Neural cell (in vitro differentiated cells): ENCODE results near the gene MTTP. TPM values are rescaled to one million over a fixed set of nuclear protein-coding genes. Genes with fewer than 3 reads are reported as not detected.

ENCODE experiments used
- H2AFZ ChIP-seq: fragments of 200-600, 300-800 bp; sonication (generic), shearing (Covaris generic); 2 replicates; pipeline ENCODE4 v1.6.0; 2014; ENCODE audit warnings: low read depth, mild to moderate bottlenecking, antibody characterized with exemption, low read length, moderate library complexity
- H3F3A ChIP-seq: fragments of 200-600 bp; shearing (Covaris generic); 2 replicates; pipeline ENCODE4 v1.6.1; 2016; ENCODE audit warnings: mild to moderate bottlenecking, moderate library complexity, mixed read lengths, antibody characterized with exemption, low read length; ENCODE audit not compliant: insufficient read depth, poor library complexity, severe bottlenecking
- H3K27ac ChIP-seq: fragments of 200-600, 300-800 bp; sonication (generic), shearing (Covaris generic); 2 replicates; pipeline ENCODE4 v1.5.1; 2014; ENCODE audit warnings: mild to moderate bottlenecking, low read length, moderate library complexity
- H3K27me3 ChIP-seq: fragments of 300-800, 200-600 bp; sonication (generic), shearing (Covaris generic); 2 replicates; pipeline ENCODE4 v1.6.0; 2014; ENCODE audit warnings: mild to moderate bottlenecking, low read depth, low read length, moderate library complexity; ENCODE audit not compliant: insufficient read depth
- H3K36me3 ChIP-seq: fragments of 300-800, 200-600 bp; sonication (generic), shearing (Covaris generic); 2 replicates; pipeline ENCODE4 v1.5.1; 2014; ENCODE audit warnings: mild to moderate bottlenecking, antibody characterized with exemption, low read length, moderate library complexity; ENCODE audit not compliant: insufficient read depth
- H3K4me2 ChIP-seq: fragments of 300-800, 200-600 bp; sonication (generic), shearing (Covaris generic); 2 replicates; pipeline ENCODE4 v1.6.0; 2014; ENCODE audit warnings: mild to moderate bottlenecking, low read length
- H3K4me3 ChIP-seq: fragments of 300-800, 200-600 bp; sonication (generic), shearing (Covaris generic); 2 replicates; pipeline ENCODE4 v1.5.1; 2014; ENCODE audit warnings: mild to moderate bottlenecking, low read length, moderate library complexity
- H3K79me2 ChIP-seq: fragments of 200-600 bp; shearing (Covaris generic); replicated peaks from 2 replicates; pipeline ENCODE4 v1.6.0; 2014; ENCODE audit warnings: mild to moderate bottlenecking, low read length, moderate library complexity; ENCODE audit not compliant: insufficient read depth
- H3K9ac ChIP-seq: fragments of 300-800, 200-600 bp; sonication (generic), shearing (Covaris generic); 2 replicates; pipeline ENCODE4 v1.6.1; 2016; ENCODE audit warnings: mild to moderate bottlenecking, low read length, mixed read lengths
- H3K9me2 ChIP-seq: fragments of 200-600 bp; shearing (Covaris generic); 2 replicates; pipeline ENCODE4 v1.6.1; 2016; ENCODE audit warnings: mild to moderate bottlenecking, low read length, mixed read lengths; ENCODE audit not compliant: insufficient read depth
- H3K9me3 ChIP-seq: fragments of 200-600, 300-800 bp; sonication (generic), shearing (Covaris generic); 2 replicates; pipeline ENCODE4 v1.6.1; 2016; ENCODE audit warnings: mild to moderate bottlenecking, mixed run types, low read length, moderate library complexity, mixed read lengths
- H4K20me1 ChIP-seq: fragments of 200-600 bp; shearing (Covaris generic); 2 replicates; pipeline ENCODE4 v1.6.1; 2016; ENCODE audit warnings: mild to moderate bottlenecking, mixed run types; ENCODE audit not compliant: insufficient read depth
- EP300 ChIP-seq: fragments of 450-650 bp; conservative IDR thresholded peaks from 2 replicates; pipeline ENCODE4 v1.6.1; 2014; ENCODE audit warnings: antibody characterized with exemption, mild to moderate bottlenecking, moderate library complexity; ENCODE audit not compliant: poor library complexity, severe bottlenecking
- EZH2 ChIP-seq: fragments of 200-600, 300-800 bp; shearing (Covaris generic), sonication (generic); IDR thresholded peaks from 2 replicates; pipeline ENCODE4 v1.6.1; 2014; ENCODE audit warnings: antibody characterized with exemption, low read length, borderline replicate concordance, mild to moderate bottlenecking; ENCODE audit not compliant: insufficient read depth, poor library complexity, severe bottlenecking
- MXI1 ChIP-seq: fragments of 450-650 bp; conservative IDR thresholded peaks from 2 replicates; pipeline ENCODE4 v1.6.1; 2014; ENCODE audit warnings: antibody characterized with exemption, mild to moderate bottlenecking; ENCODE audit not compliant: poor library complexity, severe bottlenecking
- POLR2AphosphoS5 ChIP-seq: IDR thresholded peaks from 2 replicates; pipeline ENCODE4 v1.6.1; 2012
- RAD21 ChIP-seq: fragments of 450-650 bp; conservative IDR thresholded peaks from 2 replicates; pipeline ENCODE4 v1.6.1; 2014; ENCODE audit warnings: antibody characterized with exemption, mild to moderate bottlenecking, moderate library complexity
- SMC3 ChIP-seq: fragments of 450-650 bp; conservative IDR thresholded peaks from 2 replicates; pipeline ENCODE4 v1.6.1; 2014; ENCODE audit warnings: antibody characterized with exemption, mild to moderate bottlenecking, moderate library complexity; ENCODE audit not compliant: poor library complexity
- TAF1 ChIP-seq: IDR thresholded peaks from 2 replicates; pipeline ENCODE4 v1.6.1; 2012; ENCODE audit warnings: low read depth
- polyA plus RNA-seq: library from polyadenylated mRNA; depleted of rRNA; stranded (reverse); fragments of >200 nt; gene quantifications from 2 replicates; pipeline ENCODE4 v1.2.3, GENCODE V29; 2014
- TF ChIP-seq, protein P1 (sequence below): IDR thresholded peaks from 2 replicates; pipeline ENCODE4 v1.6.1; 2012; ENCODE audit warnings: borderline replicate concordance
- TF ChIP-seq, protein P2 (sequence below): fragments of 450-650 bp; IDR thresholded peaks from 2 replicates; pipeline ENCODE4 v1.5.1; 2014; ENCODE audit warnings: antibody characterized with exemption, mild to moderate bottlenecking, moderate library complexity; ENCODE audit not compliant: poor library complexity, severe bottlenecking

The MTTP gene
- polyA plus RNA-seq, 1 donor from 2014 or later = 1.2 TPM

DNA sequence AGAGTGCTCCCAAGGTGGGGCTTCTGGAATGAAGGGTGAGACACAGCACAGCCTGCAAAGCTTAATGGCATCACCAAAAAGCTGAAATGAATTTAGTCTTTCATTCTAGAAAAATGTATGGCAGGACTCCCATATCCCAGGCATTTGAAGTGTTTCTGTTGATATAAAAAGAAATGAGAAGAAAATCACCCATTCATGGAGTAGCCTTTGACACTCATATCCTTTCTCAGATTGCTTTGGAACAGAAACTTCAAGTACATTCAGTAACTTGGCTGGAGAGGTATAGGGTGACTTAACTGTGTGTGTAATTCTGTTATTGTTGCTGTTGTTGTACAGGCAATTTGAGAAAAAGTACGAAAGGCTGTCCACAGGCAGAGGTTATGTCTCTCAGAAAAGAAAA lies 47.7 kb downstream of the MTTP start:
- TF ChIP-seq EP300 (no peak), RAD21 (no peak), TAF1 (no peak), POLR2AphosphoS5 (no peak)
- Histone ChIP-seq H3F3A (no peaks in the 10 kb centered on the region), H3K4me2 (no peak overlapping the region), H3K9me3 (no peaks in the 10 kb centered on the region), H3K4me3 (no peak overlapping the region), H3K9me2 (no peaks in the 10 kb centered on the region), H4K20me1 (no peaks in the 10 kb centered on the region), H3K27me3 (no peaks in the 10 kb centered on the region), H3K79me2 (no peaks in the 10 kb centered on the region), H3K9ac (no peak overlapping the region), H2AFZ (no peak overlapping the region), H3K27ac (no peak overlapping the region), H3K36me3 (no peaks in the 10 kb centered on the region)

DNA sequence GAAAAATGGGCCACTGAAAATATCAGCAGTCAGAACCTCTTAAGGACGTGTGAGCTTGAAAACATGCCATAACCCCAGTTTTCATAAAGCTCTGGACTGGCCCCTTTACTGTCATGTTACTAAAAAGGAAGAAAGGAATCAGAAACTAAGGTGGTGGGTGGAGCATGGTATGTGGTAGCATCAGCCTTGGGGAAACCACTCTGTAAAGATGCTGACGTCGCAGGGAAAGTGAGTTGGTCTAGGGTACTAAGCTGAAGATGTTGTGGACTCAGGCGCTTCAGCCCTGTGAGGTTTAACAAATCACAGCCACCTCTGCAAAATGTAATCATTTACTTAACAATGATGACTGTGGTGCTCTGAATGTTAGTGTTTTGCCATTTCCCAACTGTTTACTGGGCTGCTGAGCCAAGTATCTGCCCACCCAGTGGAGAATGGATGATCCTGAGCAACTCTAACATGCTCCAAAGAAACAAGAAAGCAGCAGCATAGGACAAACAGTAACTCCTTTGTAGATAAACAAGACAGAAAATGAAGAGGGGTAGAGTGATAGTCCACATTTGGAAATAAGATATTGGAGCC lies 49.6 kb downstream of the MTTP start:
- Histone ChIP-seq H2AFZ (no peak overlapping the region), H3K4me2 (no peak overlapping the region), H3K27ac (no peak overlapping the region), H3K9me2 (no peaks in the 10 kb centered on the region), H4K20me1 (no peaks in the 10 kb centered on the region), H3F3A (no peaks in the 10 kb centered on the region), H3K4me3 (no peak overlapping the region), H3K9me3 (no peaks in the 10 kb centered on the region), H3K79me2 (no peaks in the 10 kb centered on the region), H3K9ac (no peak overlapping the region), H3K36me3 (no peaks in the 10 kb centered on the region), H3K27me3 (no peaks in the 10 kb centered on the region)
- no peak for TF ChIP-seq SMC3
- TF ChIP-seq, protein P1, sequence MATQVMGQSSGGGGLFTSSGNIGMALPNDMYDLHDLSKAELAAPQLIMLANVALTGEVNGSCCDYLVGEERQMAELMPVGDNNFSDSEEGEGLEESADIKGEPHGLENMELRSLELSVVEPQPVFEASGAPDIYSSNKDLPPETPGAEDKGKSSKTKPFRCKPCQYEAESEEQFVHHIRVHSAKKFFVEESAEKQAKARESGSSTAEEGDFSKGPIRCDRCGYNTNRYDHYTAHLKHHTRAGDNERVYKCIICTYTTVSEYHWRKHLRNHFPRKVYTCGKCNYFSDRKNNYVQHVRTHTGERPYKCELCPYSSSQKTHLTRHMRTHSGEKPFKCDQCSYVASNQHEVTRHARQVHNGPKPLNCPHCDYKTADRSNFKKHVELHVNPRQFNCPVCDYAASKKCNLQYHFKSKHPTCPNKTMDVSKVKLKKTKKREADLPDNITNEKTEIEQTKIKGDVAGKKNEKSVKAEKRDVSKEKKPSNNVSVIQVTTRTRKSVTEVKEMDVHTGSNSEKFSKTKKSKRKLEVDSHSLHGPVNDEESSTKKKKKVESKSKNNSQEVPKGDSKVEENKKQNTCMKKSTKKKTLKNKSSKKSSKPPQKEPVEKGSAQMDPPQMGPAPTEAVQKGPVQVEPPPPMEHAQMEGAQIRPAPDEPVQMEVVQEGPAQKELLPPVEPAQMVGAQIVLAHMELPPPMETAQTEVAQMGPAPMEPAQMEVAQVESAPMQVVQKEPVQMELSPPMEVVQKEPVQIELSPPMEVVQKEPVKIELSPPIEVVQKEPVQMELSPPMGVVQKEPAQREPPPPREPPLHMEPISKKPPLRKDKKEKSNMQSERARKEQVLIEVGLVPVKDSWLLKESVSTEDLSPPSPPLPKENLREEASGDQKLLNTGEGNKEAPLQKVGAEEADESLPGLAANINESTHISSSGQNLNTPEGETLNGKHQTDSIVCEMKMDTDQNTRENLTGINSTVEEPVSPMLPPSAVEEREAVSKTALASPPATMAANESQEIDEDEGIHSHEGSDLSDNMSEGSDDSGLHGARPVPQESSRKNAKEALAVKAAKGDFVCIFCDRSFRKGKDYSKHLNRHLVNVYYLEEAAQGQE = no peak
- TF ChIP-seq, protein P2, sequence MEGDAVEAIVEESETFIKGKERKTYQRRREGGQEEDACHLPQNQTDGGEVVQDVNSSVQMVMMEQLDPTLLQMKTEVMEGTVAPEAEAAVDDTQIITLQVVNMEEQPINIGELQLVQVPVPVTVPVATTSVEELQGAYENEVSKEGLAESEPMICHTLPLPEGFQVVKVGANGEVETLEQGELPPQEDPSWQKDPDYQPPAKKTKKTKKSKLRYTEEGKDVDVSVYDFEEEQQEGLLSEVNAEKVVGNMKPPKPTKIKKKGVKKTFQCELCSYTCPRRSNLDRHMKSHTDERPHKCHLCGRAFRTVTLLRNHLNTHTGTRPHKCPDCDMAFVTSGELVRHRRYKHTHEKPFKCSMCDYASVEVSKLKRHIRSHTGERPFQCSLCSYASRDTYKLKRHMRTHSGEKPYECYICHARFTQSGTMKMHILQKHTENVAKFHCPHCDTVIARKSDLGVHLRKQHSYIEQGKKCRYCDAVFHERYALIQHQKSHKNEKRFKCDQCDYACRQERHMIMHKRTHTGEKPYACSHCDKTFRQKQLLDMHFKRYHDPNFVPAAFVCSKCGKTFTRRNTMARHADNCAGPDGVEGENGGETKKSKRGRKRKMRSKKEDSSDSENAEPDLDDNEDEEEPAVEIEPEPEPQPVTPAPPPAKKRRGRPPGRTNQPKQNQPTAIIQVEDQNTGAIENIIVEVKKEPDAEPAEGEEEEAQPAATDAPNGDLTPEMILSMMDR = no peak

DNA sequence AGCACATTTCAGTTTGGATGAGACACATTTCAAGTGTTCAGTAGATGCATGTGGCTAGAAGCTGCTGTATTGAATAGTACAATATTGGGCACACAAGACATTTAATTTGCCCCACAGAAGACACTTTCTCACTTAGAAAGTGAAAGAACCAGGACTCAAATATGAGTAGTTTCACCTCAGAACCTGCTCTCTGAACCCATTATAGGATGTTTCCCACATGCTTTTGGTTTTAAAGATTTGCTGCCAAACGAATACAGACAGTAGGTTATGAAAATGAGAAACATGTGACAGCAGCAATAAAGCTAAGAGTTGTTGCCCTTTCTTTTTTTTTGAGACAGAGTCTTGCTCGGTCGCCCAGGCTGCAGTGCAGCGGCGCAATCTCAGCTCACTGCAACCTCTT lies 50.7 kb downstream of the MTTP start:
- Histone ChIP-seq H3K9me2 (no peaks in the 10 kb centered on the region), H3F3A (no peaks in the 10 kb centered on the region), H3K4me3 (no peak overlapping the region), H3K9me3 (no peaks in the 10 kb centered on the region), H3K27ac (no peak overlapping the region), H3K27me3 (no peaks in the 10 kb centered on the region), H3K4me2 (no peak overlapping the region), H4K20me1 (no peaks in the 10 kb centered on the region), H3K9ac (no peak overlapping the region), H3K79me2 (no peaks in the 10 kb centered on the region), H3K36me3 (no peaks in the 10 kb centered on the region), H2AFZ (no peak overlapping the region)
- TF ChIP-seq SMC3 = no peak
- TF ChIP-seq, protein P1 = no peak
- no peak for TF ChIP-seq MXI1
- TF ChIP-seq EP300 = no peak
- no peak for TF ChIP-seq TAF1
- TF ChIP-seq POLR2AphosphoS5 = no peak
- TF ChIP-seq, protein P2 = no peak
- TF ChIP-seq RAD21 = no peak
- no peak for TF ChIP-seq EZH2
